ENCODE measurements around the gene CELF4. TPM values are rescaled to one million over a fixed set of nuclear protein-coding genes. Genes with fewer than 3 reads are reported as not detected.

Gene CELF4
- polyA plus RNA-seq, 1 donor (not counting 4 experiments of a cell fraction or from before 2014, with no cell fraction given): not detected

DNA sequence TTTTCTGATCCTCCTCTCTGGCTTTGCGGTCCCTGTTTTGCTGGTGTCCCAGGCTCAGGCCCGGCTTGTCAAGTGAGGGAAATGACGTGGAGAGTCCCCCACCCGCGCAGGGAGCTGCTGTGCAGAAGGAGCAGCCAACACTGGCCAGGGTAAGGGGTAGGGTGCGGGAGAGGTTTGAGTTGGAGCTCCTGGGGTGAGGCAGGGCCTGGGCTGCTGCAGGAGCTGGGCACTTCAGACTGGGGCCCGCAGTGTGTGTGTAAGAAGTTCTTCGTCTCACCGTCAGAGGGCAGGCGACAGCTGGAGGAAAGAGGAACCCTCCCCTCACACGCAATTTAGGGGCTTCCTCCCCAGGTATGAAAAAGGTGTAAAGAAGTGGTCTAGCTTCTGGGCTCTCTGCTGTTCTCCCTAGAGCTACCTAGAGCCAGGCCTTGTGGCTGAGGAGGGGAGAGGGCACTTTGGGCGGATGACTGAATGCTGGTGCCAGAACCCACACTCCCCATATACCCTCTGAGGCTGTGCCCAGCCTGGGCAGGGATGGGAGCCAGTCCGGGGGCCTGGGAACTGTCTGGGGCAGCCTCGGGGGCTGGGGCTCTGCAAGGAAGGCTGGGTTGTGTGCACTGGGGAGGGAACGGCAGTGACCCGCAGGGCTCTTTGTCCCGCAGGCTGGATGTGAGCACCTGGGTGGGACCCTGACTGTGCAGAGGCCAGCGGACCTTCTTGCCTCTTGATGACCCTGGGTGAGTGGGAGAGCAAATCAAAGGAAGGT lies 11.8 kb downstream of the CELF4 start:
- no peaks in the 10 kb centered on the region for H3K9me3 ChIP-seq (ENCODE audit: control insufficient read depth, low read depth, low read length)
- H3K4me1 ChIP-seq (ENCODE audit: control insufficient read depth, extremely low read depth, insufficient read depth, low read length): no peaks in the 10 kb centered on the region
- DNase-seq (ENCODE audit: low read depth, low spot score) (no peak), FAIRE-seq (no peak)
- no peak overlapping the region for H3K27ac ChIP-seq (ENCODE audit: control insufficient read depth, insufficient read depth, low read length)
- H3K4me2 ChIP-seq (ENCODE audit: control insufficient read depth, extremely low read depth, insufficient read depth, low read depth, low read length): no peak overlapping the region
- no peak overlapping the region for H3K9ac ChIP-seq (ENCODE audit: control insufficient read depth, extremely low read depth, insufficient read depth, low read length)
- no peak overlapping the region for H2AFZ ChIP-seq (ENCODE audit: control insufficient read depth, low read length)
- TF ChIP-seq EZH2 (IDR thresholded peaks at IDR 0.05; ENCODE audit: low read length): no peak
- TF ChIP-seq, protein P1, sequence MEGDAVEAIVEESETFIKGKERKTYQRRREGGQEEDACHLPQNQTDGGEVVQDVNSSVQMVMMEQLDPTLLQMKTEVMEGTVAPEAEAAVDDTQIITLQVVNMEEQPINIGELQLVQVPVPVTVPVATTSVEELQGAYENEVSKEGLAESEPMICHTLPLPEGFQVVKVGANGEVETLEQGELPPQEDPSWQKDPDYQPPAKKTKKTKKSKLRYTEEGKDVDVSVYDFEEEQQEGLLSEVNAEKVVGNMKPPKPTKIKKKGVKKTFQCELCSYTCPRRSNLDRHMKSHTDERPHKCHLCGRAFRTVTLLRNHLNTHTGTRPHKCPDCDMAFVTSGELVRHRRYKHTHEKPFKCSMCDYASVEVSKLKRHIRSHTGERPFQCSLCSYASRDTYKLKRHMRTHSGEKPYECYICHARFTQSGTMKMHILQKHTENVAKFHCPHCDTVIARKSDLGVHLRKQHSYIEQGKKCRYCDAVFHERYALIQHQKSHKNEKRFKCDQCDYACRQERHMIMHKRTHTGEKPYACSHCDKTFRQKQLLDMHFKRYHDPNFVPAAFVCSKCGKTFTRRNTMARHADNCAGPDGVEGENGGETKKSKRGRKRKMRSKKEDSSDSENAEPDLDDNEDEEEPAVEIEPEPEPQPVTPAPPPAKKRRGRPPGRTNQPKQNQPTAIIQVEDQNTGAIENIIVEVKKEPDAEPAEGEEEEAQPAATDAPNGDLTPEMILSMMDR (optimal IDR thresholded peaks at IDR 0.05 in 1 of 3, IDR thresholded peaks at IDR 0.05 in 1 of 3, conservative IDR thresholded peaks at IDR 0.05 in 1 of 3; ENCODE audit: extremely low read depth in 1 of 3, insufficient read depth in 2 of 3, low read length in 3 of 3): peak in 2 of 3 experiments; percentile 24 to 40
- no peaks in the 10 kb centered on the region for H3K9me1 ChIP-seq (ENCODE audit: control insufficient read depth, extremely low read depth, insufficient read depth, low read length)
- no peak overlapping the region for H3K4me3 ChIP-seq (ENCODE audit: control insufficient read depth in 2 of 3, extremely low read depth in 1 of 3, insufficient read depth in 2 of 3, low read depth in 1 of 3, low read length in 3 of 3)
- H3K27me3 ChIP-seq (ENCODE audit: control insufficient read depth, extremely low read depth, insufficient read depth, low read length): no peaks in the 10 kb centered on the region
- dilution Hi-C loops (cut with MboI; ENCODE audit: extremely low pct_ligation_motif_present, low sequenced_read_pairs): no loop called here
- H3K36me3 ChIP-seq (ENCODE audit: control insufficient read depth in 2 of 2, extremely low read depth in 1 of 2, insufficient read depth in 2 of 2, low read length in 2 of 2): no peaks in the 10 kb centered on the region
- no peaks in the 10 kb centered on the region for H3K79me2 ChIP-seq (ENCODE audit: control insufficient read depth, insufficient read depth, low read length)
- no peaks in the 10 kb centered on the region for H4K20me1 ChIP-seq (ENCODE audit: control insufficient read depth, extremely low read depth, insufficient read depth, low read length)

DNA sequence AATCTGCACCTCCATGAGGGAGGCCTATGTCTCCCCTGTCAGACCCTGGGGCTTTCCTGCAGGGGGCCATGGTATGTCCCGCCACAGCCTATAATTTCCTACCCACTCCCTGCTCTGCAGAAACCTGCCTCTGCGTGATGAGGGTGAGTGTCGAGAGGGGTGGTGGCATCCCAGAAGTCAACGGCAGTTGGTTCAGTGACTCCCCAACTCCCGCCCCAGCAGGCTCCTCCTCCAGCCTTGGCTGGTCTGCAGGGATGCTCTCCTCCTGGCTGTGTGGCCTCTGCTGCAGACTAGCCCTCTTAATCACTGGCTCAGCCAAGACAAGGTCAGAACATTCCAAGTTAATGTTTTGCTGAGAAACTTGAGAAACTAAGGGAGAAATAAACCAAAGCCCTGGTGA lies 13.3 kb downstream of the CELF4 start:
- H3K27me3 ChIP-seq (ENCODE audit: control insufficient read depth, extremely low read depth, insufficient read depth, low read length): no peaks in the 10 kb centered on the region
- FAIRE-seq: no peak
- H3K4me3 ChIP-seq (ENCODE audit: control insufficient read depth in 2 of 3, extremely low read depth in 1 of 3, insufficient read depth in 2 of 3, low read depth in 1 of 3, low read length in 3 of 3): no peak overlapping the region

More for the DNA sequence above, 13.3 kb downstream of the CELF4 start:
- Histone ChIP-seq H3K4me1 (ENCODE audit: control insufficient read depth, extremely low read depth, insufficient read depth, low read length) (no peaks in the 10 kb centered on the region), H4K20me1 (ENCODE audit: control insufficient read depth, extremely low read depth, insufficient read depth, low read length) (no peaks in the 10 kb centered on the region), H3K4me2 (ENCODE audit: control insufficient read depth, extremely low read depth, insufficient read depth, low read depth, low read length) (no peak overlapping the region), H3K9ac (ENCODE audit: control insufficient read depth, extremely low read depth, insufficient read depth, low read length) (no peak overlapping the region), H3K27ac (ENCODE audit: control insufficient read depth, insufficient read depth, low read length) (no peak overlapping the region), H3K9me1 (ENCODE audit: control insufficient read depth, extremely low read depth, insufficient read depth, low read length) (no peaks in the 10 kb centered on the region), H3K9me3 (ENCODE audit: control insufficient read depth, low read depth, low read length) (no peaks in the 10 kb centered on the region), H2AFZ (ENCODE audit: control insufficient read depth, low read length) (no peak overlapping the region), H3K36me3 (ENCODE audit: control insufficient read depth in 2 of 2, extremely low read depth in 1 of 2, insufficient read depth in 2 of 2, low read length in 2 of 2) (no peaks in the 10 kb centered on the region), H3K79me2 (ENCODE audit: control insufficient read depth, insufficient read depth, low read length) (no peaks in the 10 kb centered on the region)
- no peak for TF ChIP-seq EZH2 (IDR thresholded peaks at IDR 0.05; ENCODE audit: low read length)
- TF ChIP-seq, protein P1 (optimal IDR thresholded peaks at IDR 0.05 in 1 of 3, IDR thresholded peaks at IDR 0.05 in 1 of 3, conservative IDR thresholded peaks at IDR 0.05 in 1 of 3; ENCODE audit: extremely low read depth in 1 of 3, insufficient read depth in 2 of 3, low read length in 3 of 3): no peak
- dilution Hi-C loops (cut with MboI; ENCODE audit: extremely low pct_ligation_motif_present, low sequenced_read_pairs): no loop called here
- DNase-seq (ENCODE audit: low read depth, low spot score): no peak

All from keratinocyte (primary cell).